ENCODE results near the gene BCR. TPM values are rescaled to one million over a fixed set of nuclear protein-coding genes. Genes with fewer than 3 reads are reported as not detected.

The BCR gene
- total and polyA plus RNA-seq, 2 of the 8 experiments (the other 6 are each of a cell fraction or from before 2014, with no cell fraction given), result 66.7 to 130 TPM

DNA sequence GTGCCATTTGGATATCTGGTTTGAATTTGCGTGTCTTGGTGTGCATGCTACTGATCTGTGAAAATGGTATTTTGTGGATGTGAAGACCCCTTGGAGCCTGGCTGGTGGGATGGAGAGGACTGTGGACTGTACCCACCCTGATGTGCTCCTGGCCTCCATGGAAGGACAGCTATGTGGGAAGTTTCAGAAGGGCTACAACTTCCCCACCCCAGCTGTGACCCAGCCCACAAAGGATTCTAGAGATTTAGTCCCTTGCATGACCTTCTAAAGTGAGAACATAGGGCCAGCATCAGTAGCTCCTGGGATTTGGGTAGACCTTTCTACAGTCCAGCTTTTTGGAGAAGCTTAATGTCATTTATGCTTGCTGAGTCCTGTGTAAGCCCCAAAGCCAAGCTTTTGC lies 173.4 kb downstream of the BCR start:
- Histone ChIP-seq H3K27ac (ENCODE audit: low read depth, low read length) (no peak overlapping the region), H4K8ac (ENCODE audit: extremely low read depth, insufficient read depth, low read length) (no peak overlapping the region), H4K5ac (ENCODE audit: insufficient read length, low read depth, low read length) (no peak overlapping the region), H3K56ac (replicated peaks; ENCODE audit: insufficient read length, low read depth, low read length) (no peak overlapping the region), H3K23me2 (ENCODE audit: low read depth, low read length) (no peaks in the 10 kb centered on the region), H3K4me1 (replicated peaks in 1 of 4; ENCODE audit: control insufficient read depth in 3 of 4, insufficient read depth in 4 of 4, low read length in 3 of 4) (no peaks in the 10 kb centered on the region), H3K4ac (replicated peaks; ENCODE audit: insufficient read length, low read depth, low read length) (no peak overlapping the region), H3K79me2 (ENCODE audit: control insufficient read depth in 1 of 2, insufficient read depth in 2 of 2, low read length in 2 of 2) (no peaks in the 10 kb centered on the region), H2BK12ac (ENCODE audit: low read depth, low read length) (no peak overlapping the region), H3K36me3 (ENCODE audit: control insufficient read depth in 2 of 4, insufficient read depth in 4 of 4, low read length in 3 of 4) (no peaks in the 10 kb centered on the region), H3K4me2 (ENCODE audit: insufficient read depth in 1 of 2, low read depth in 2 of 2, low read length in 2 of 2) (no peak overlapping the region), H2BK5ac (ENCODE audit: low read depth, low read length) (no peak overlapping the region), H3K14ac (ENCODE audit: insufficient read length) (no peak overlapping the region), H2BK15ac (ENCODE audit: low read length) (no peak overlapping the region), H3K27me3 (replicated peaks in 1 of 4; ENCODE audit: control insufficient read depth in 3 of 4, extremely low read depth in 1 of 4, insufficient read depth in 3 of 4, low read length in 3 of 4) (peaks cover 5 to 32% (median 22%) of the 10 kb centered on the region in 4 experiments; a peak in 6 of 7 replicates), H3K18ac (ENCODE audit: extremely low read depth, low read length) (no peak overlapping the region), H2AK5ac (ENCODE audit: low read depth, low read length) (no peak overlapping the region), H3K9me3 (ENCODE audit: insufficient read depth in 2 of 2, low read depth in 1 of 2, low read length in 1 of 2) (no peaks in the 10 kb centered on the region), H4K20me1 (replicated peaks in 1 of 2; ENCODE audit: control insufficient read depth in 1 of 2, insufficient read depth in 2 of 2, low read length in 2 of 2) (no peaks in the 10 kb centered on the region), H2BK120ac (replicated peaks; ENCODE audit: low read depth, low read length) (no peak overlapping the region), H4K91ac (replicated peaks; ENCODE audit: insufficient read length, low read length) (no peak overlapping the region), H2AFZ (ENCODE audit: low read length) (no peak overlapping the region), H3K9ac (replicated peaks in 1 of 4; ENCODE audit: extremely low read depth in 1 of 4, low read depth in 3 of 4, low read length in 3 of 4) (no peak overlapping the region), H3K23ac (ENCODE audit: insufficient read length) (no peak overlapping the region), H2BK20ac (ENCODE audit: low read length) (no peak overlapping the region), H3K4me3 (ENCODE audit: extremely low read depth in 1 of 4, insufficient read depth in 2 of 4, low read depth in 3 of 4, low read length in 4 of 4) (no peak overlapping the region), H3K79me1 (ENCODE audit: low read depth, low read length) (no peaks in the 10 kb centered on the region)
- DNase-seq (ENCODE audit: low read depth in 1 of 2, low spot score in 2 of 2), result no peak
- ChIA-PET CTCF (ENCODE audit: partially characterized antibody) (interaction anchor here (0.9 to 2.0 kb wide), 4 partner anchors 10 to 32 kb away, joined by 3 to 8 read pairs (median 4); no protein-coding TSS in a partner anchor), POLR2A (ENCODE audit: partially characterized antibody) (no interaction called here)
- WGBS, 2 experiments (ENCODE audit: extremely low coverage in 1 of 2, insufficient coverage in 1 of 2, insufficient read length in 1 of 2, insufficient replicate concordance in 2 of 2, low coverage in 1 of 2, low lambda C conversion rate in 2 of 2, missing lambda C conversion rate in 1 of 2), result 85% methylated on average over 1 of the region's 1 CpG; no CpG with 5 or more reads in 1 of the 2 experiments
- no peak for FAIRE-seq
- TF ChIP-seq, protein P1, sequence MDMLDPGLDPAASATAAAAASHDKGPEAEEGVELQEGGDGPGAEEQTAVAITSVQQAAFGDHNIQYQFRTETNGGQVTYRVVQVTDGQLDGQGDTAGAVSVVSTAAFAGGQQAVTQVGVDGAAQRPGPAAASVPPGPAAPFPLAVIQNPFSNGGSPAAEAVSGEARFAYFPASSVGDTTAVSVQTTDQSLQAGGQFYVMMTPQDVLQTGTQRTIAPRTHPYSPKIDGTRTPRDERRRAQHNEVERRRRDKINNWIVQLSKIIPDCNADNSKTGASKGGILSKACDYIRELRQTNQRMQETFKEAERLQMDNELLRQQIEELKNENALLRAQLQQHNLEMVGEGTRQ (IDR thresholded peaks at IDR 0.05; ENCODE audit: low read length), result no peak
- TF ChIP-seq POLR2A (IDR thresholded peaks at IDR 0.05; ENCODE audit: control extremely low read depth in 1 of 2, low read depth in 2 of 2, low read length in 2 of 2) (no peak), EGR1 (IDR thresholded peaks at IDR 0.05; ENCODE audit: borderline replicate concordance, low read depth, low read length) (no peak), BRCA1 (IDR thresholded peaks at IDR 0.05; ENCODE audit: low read depth, low read length) (no peak), HDAC6 (IDR thresholded peaks at IDR 0.05; ENCODE audit: low read depth, low read length) (no peak), HDAC2 (IDR thresholded peaks at IDR 0.05; ENCODE audit: borderline replicate concordance in 1 of 2, low read depth in 2 of 2, low read length in 2 of 2) (no peak), GTF2F1 (IDR thresholded peaks at IDR 0.05; ENCODE audit: borderline replicate concordance, low read depth, low read length) (no peak), SP2 (IDR thresholded peaks at IDR 0.05; ENCODE audit: low read length) (no peak), CREB1 (IDR thresholded peaks at IDR 0.05) (no peak), JUN (IDR thresholded peaks at IDR 0.05; ENCODE audit: low read depth, low read length) (no peak), TBP (IDR thresholded peaks at IDR 0.05; ENCODE audit: low read depth, low read length) (no peak), CEBPB (IDR thresholded peaks at IDR 0.05; ENCODE audit: low read depth, low read length) (no peak), EZH2 (IDR thresholded peaks at IDR 0.05; ENCODE audit: low read depth, low read length, severe bottlenecking) (no peak), TAF1 (IDR thresholded peaks at IDR 0.05; ENCODE audit: low read depth, low read length) (no peak), CBX8 (IDR thresholded peaks at IDR 0.05; ENCODE audit: borderline replicate concordance, low read depth, low read length) (no peak)

All from H1 (cell line).